IMR-90 (cell line): ENCODE results near the gene NXPH3. TPM values are rescaled to one million over a fixed set of nuclear protein-coding genes. Genes with fewer than 3 reads are reported as not detected.
"Not testable (repeated sequence)": the region's sequence is repeated elsewhere in the genome, so short reads cannot be mapped to it uniquely, and the experiment has no call there.

Experiments
- ATAC-seq: fragments of 200-7000 bp; cut with Tn5 transposase; 2 replicates; pipeline ENCODE4 v1.9.1; 2020; ENCODE audit warnings: low read depth, mild to moderate bottlenecking, moderate library complexity
- BruUV-seq: library from RNA; stranded (reverse); fragments of 400-500 nt; replicated peaks from 2 replicates; lab custom pipeline; 2021; lab: Mats Ljungman, UMichigan
- CTCF ChIA-PET: fragments of 300-600 bp; formaldehyde crosslinking; extraction: SDS; loops from one replicate; lab custom pipeline; 2021; ENCODE audit warnings: antibody characterized with exemption; lab: Yijun Ruan, JAX
- POLR2A ChIA-PET: fragments of 300-600 bp; sonication (Branson Sonifier 250); formaldehyde crosslinking; loops from one replicate; lab custom pipeline; 2022; ENCODE audit warnings: antibody characterized with exemption; ENCODE audit not compliant: unreplicated experiment; lab: Charles Lee
- DNase-seq: peaks from one replicate; pipeline ENCODE4 v3.0.0; 2013
- H2AFZ ChIP-seq: replicated peaks from 2 replicates; pipeline ENCODE3; 2013; ENCODE audit warnings: low read length, mild to moderate bottlenecking; ENCODE audit not compliant: poor library complexity
- H2AK5ac ChIP-seq: 2 replicates; pipeline ENCODE4 v1.6.1; 2013; ENCODE audit warnings: low read depth, low read length, inconsistent platforms
- H2AK9ac ChIP-seq: replicated peaks from 2 replicates; pipeline ENCODE3; 2013; ENCODE audit warnings: mild to moderate bottlenecking, low read depth, low read length, moderate library complexity; ENCODE audit not compliant: poor library complexity
- H2BK120ac ChIP-seq: 2 replicates; pipeline ENCODE4 v1.6.1; 2013; ENCODE audit warnings: low read depth, low read length, inconsistent platforms
- H2BK15ac ChIP-seq: 3 replicates; pipeline ENCODE4 v1.6.1; 2013; ENCODE audit warnings: low read depth, low read length, inconsistent platforms
- H2BK20ac ChIP-seq: 2 replicates; pipeline ENCODE4 v1.6.1; 2013; ENCODE audit warnings: low read depth, mild to moderate bottlenecking, inconsistent platforms, low read length, moderate library complexity
- H2BK5ac ChIP-seq: 2 replicates; pipeline ENCODE4 v1.6.1; 2013; ENCODE audit warnings: mild to moderate bottlenecking, low read depth, low read length, inconsistent platforms; ENCODE audit not compliant: poor library complexity, severe bottlenecking
- H3K14ac ChIP-seq: replicated peaks from 2 replicates; pipeline ENCODE4 v1.6.1; 2013; ENCODE audit warnings: low read depth, low read length, inconsistent platforms
- H3K18ac ChIP-seq: 2 replicates; pipeline ENCODE4 v1.6.1; 2013; ENCODE audit warnings: low read depth, low read length, control low read depth
- H3K23ac ChIP-seq: 2 replicates; pipeline ENCODE4 v1.6.1; 2013; ENCODE audit warnings: low read depth, low read length, inconsistent platforms
- H3K27ac ChIP-seq: 2 replicates; pipeline ENCODE4 v1.5.1; 2013; ENCODE audit warnings: mild to moderate bottlenecking, control low read depth, low read length; ENCODE audit not compliant: insufficient read depth
- H3K27me3 ChIP-seq: 2 replicates; pipeline ENCODE4 v1.6.1; 2013; ENCODE audit warnings: low read length; ENCODE audit not compliant: control insufficient read depth, insufficient read depth
- H3K36me3 ChIP-seq: 2 replicates; pipeline ENCODE4 v1.6.1; 2013; ENCODE audit warnings: low read length, mixed read lengths; ENCODE audit not compliant: control insufficient read depth, insufficient read depth
- H3K4ac ChIP-seq: 2 replicates; pipeline ENCODE4 v1.6.1; 2013; ENCODE audit warnings: low read depth, low read length, inconsistent platforms
- H3K4me1 ChIP-seq: 2 replicates; pipeline ENCODE4 v1.6.1; 2013; ENCODE audit warnings: low read length, mixed read lengths; ENCODE audit not compliant: control insufficient read depth, insufficient read depth
- H3K4me2 ChIP-seq: 2 replicates; pipeline ENCODE4 v1.6.1; 2013; ENCODE audit warnings: low read depth, mild to moderate bottlenecking, control low read depth, low read length, moderate library complexity
- H3K4me3 ChIP-seq: 2 replicates; pipeline ENCODE4 v1.5.1; 2013; ENCODE audit warnings: low read depth, mild to moderate bottlenecking, control low read depth, low read length, moderate library complexity; ENCODE audit not compliant: insufficient read depth
- H3K56ac ChIP-seq: 2 replicates; pipeline ENCODE4 v1.6.1; 2013; ENCODE audit warnings: low read length, inconsistent platforms; ENCODE audit not compliant: insufficient read depth; ENCODE audit errors: extremely low read depth
- H3K79me1 ChIP-seq, 2 experiments: 2 replicates each; pipeline ENCODE4 v1.6.1; 2013; ENCODE audit warnings: low read length in 2 of 2, inconsistent platforms in 1 of 2, low read depth in 1 of 2
- H3K9ac ChIP-seq: 2 replicates; pipeline ENCODE4 v1.6.1; 2013; ENCODE audit warnings: low read depth, low read length, control low read depth
- H3K9me1 ChIP-seq: 2 replicates; pipeline ENCODE4 v1.6.1; 2013; ENCODE audit warnings: low read length, inconsistent platforms; ENCODE audit not compliant: insufficient read depth
- H3K9me3 ChIP-seq: 2 replicates; pipeline ENCODE4 v1.6.1; 2013; ENCODE audit warnings: low read length; ENCODE audit not compliant: control insufficient read depth, insufficient read depth
- H4K20me1 ChIP-seq: 2 replicates; pipeline ENCODE4 v1.6.1; 2013; ENCODE audit warnings: low read length, inconsistent platforms; ENCODE audit not compliant: insufficient read depth
- H4K5ac ChIP-seq: 2 replicates; pipeline ENCODE4 v1.6.1; 2013; ENCODE audit warnings: mild to moderate bottlenecking, low read depth, low read length, control low read depth
- H4K8ac ChIP-seq, 2 experiments: 2 replicates each; pipeline ENCODE4 v1.6.1; 2013; ENCODE audit warnings: low read depth in 2 of 2, low read length in 2 of 2, control low read depth in 1 of 2, inconsistent platforms in 1 of 2
- H4K91ac ChIP-seq: 2 replicates; pipeline ENCODE4 v1.6.1; 2013; ENCODE audit warnings: low read depth, low read length, inconsistent platforms; ENCODE audit not compliant: insufficient read depth
- WGBS, 2 experiments: methylation state at CpG; one replicate each; pipeline versions ENCODE4 v1.1.5 to v1.1.7; 2013; ENCODE audit warnings: missing lambda C conversion rate in 2 of 2; ENCODE audit not compliant: insufficient read length in 1 of 2; ENCODE audit errors: extremely low coverage in 2 of 2; 5-methylcytosine and 5-hydroxymethylcytosine counted together
- dilution Hi-C: fragments of 300-500 bp; cut with HindIII; formaldehyde crosslinking; loops from one replicate; pipeline ENCODE4 v1.14.3; 2018; ENCODE audit warnings: low sequenced_read_pairs; ENCODE audit not compliant: unreplicated experiment
- in situ Hi-C: fragments of 300-500 bp; cut with MboI; formaldehyde crosslinking; loops from 3 replicates; pipeline ENCODE4 v1.14.3; 2019; ENCODE audit warnings: low sequenced_read_pairs, inconsistent platforms, mixed read lengths
- intact Hi-C: fragments of 100-400 bp; cut with micrococcal nuclease; formaldehyde crosslinking; loops from 2 replicates; pipeline ENCODE4 v1.10.0; 2022
- polyA plus RNA-seq, 3 experiments: library from polyadenylated mRNA; depleted of rRNA; stranded (reverse); fragments of >200 nt; gene quantifications; 2 replicates each; pipeline ENCODE4 v1.2.3, GENCODE V29; 2012; ENCODE audit warnings: low replicate concordance in 1 of 3
- total RNA-seq: library from RNA; depleted of rRNA; stranded (reverse); fragments of >200 nt; gene quantifications from 2 replicates; pipeline ENCODE4 v1.2.3, GENCODE V29; 2012

Gene NXPH3
- total and polyA plus RNA-seq, 2 of the 4 experiments (the other 2 are of a cell fraction): 0.18 to 0.31 TPM

- intact Hi-C loops (loop anchor here (1.0 kb wide), 2 partner anchors 127 to 211 kb away; no protein-coding TSS in a partner anchor), in situ Hi-C loops (loop anchor here (10.0 kb wide), 1 partner anchor 216 kb away; the partner anchor contains the start of gene KAT7)
- H3K4me3 ChIP-seq, BruUV-seq, H3K79me1 ChIP-seq, H3K4ac ChIP-seq, H3K4me2 ChIP-seq, dilution Hi-C loops, H3K9ac ChIP-seq, H4K5ac ChIP-seq, H4K8ac ChIP-seq, POLR2A ChIA-PET, H3K27ac ChIP-seq, ATAC-seq, H2BK15ac ChIP-seq, H3K9me3 ChIP-seq, H2BK20ac ChIP-seq, H4K91ac ChIP-seq, DNase-seq, H3K56ac ChIP-seq, H3K9me1 ChIP-seq, H3K14ac ChIP-seq, H3K23ac ChIP-seq, H3K18ac ChIP-seq, H2AK9ac ChIP-seq, H2AK5ac ChIP-seq, H3K36me3 ChIP-seq, H3K4me1 ChIP-seq, H4K20me1 ChIP-seq, H2BK5ac ChIP-seq, H2BK120ac ChIP-seq: not testable (repeated sequence)
- no CpG with 5 or more reads among the region's 7 CpGs for WGBS, 2 experiments
- peak overlapping the region; percentile 89 for H2AFZ ChIP-seq
- H3K27me3 ChIP-seq: peaks cover 49% of the 10 kb centered on the region
- CTCF ChIA-PET: interaction anchor here (2.1 kb wide), 1 partner anchor 128 kb away, joined by 16 read pairs; no protein-coding TSS in a partner anchor
Measured at GRCh38 chr17:49568695-49569047, 7.0 kb upstream of the NXPH3 start.
